Retinal pigment epithelial cell (primary cell): ENCODE data around the gene ZNF688.

Experiments
- DNase-seq: peaks from one replicate; pipeline ENCODE4 v3.0.0-alpha.2; 2010; ENCODE audit warnings: low read depth
- H3K4me3 ChIP-seq: 2 replicates; pipeline ENCODE4 v1.5.1; 2011; ENCODE audit warnings: mild to moderate bottlenecking, low read length, control low read depth, moderate library complexity
- CTCF ChIP-seq: conservative IDR thresholded peaks from 2 replicates; pipeline ENCODE4 v1.5.1; 2011; ENCODE audit warnings: low read depth, low read length, control low read depth, inconsistent platforms

The ZNF688 gene

GRCh38 chr16:30569281-30569680, 2.2 kb downstream of the ZNF688 start:
- no peak overlapping the region for H3K4me3 ChIP-seq
- DNase-seq: no peak
- TF ChIP-seq CTCF: no peak

- no peak for DNase-seq
- no peak for TF ChIP-seq CTCF
- no peak overlapping the region for H3K4me3 ChIP-seq
Observed at GRCh38 chr16:30567991-30568638, 3.4 kb downstream of the ZNF688 start.

- H3K4me3 ChIP-seq: no peak overlapping the region
- no peak for DNase-seq
- no peak for TF ChIP-seq CTCF
Observed at GRCh38 chr16:30567160-30567990, 4.1 kb downstream of the ZNF688 start.

DNA sequence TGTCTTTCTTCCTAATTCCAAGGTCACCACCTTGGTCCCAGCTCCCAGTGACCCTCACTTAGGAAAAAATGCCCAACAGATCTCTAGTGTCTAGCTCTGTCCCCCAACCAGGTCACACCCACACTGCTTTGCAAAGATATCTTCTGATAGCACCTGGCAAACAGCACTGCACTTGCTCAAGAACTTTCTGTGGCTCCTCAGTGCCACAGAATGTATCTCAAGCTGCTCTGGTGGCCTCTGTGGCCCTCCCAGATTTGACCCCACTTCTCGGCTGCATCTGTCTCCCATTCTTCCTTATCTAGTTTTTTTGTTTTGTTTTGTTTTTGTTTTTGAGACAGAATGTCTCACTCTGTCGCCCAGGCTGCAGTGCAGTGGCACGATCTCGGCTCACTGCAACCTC, 5.0 kb downstream of the ZNF688 start:
- no peak for TF ChIP-seq CTCF
- no peak overlapping the region for H3K4me3 ChIP-seq
- no peak for DNase-seq

DNA sequence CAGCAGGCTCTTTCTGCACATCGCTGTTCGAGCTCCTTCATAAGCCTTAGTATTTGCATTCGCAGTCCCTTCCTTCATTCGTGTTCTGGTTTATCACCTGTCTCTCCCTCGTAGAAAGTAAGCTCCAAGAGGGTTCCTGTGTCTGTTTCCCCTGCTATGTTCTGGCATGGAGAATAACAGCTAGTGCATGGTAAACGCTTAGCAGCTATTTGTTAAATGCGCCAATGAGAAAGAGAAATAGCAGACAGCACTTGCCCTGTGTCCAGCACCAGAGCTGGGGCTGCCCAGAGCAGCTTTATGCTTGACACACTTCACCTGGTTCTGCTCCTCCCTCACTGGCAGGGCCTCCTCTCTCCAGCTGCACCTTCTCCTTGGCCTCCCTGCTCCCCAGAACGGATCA, 5.5 kb downstream of the ZNF688 start:
- DNase-seq: no peak
- no peak overlapping the region for H3K4me3 ChIP-seq
- TF ChIP-seq CTCF: no peak

GRCh38 chr16:30565526-30565925, 6.0 kb downstream of the ZNF688 start:
- TF ChIP-seq CTCF: no peak
- no peak overlapping the region for H3K4me3 ChIP-seq

DNA sequence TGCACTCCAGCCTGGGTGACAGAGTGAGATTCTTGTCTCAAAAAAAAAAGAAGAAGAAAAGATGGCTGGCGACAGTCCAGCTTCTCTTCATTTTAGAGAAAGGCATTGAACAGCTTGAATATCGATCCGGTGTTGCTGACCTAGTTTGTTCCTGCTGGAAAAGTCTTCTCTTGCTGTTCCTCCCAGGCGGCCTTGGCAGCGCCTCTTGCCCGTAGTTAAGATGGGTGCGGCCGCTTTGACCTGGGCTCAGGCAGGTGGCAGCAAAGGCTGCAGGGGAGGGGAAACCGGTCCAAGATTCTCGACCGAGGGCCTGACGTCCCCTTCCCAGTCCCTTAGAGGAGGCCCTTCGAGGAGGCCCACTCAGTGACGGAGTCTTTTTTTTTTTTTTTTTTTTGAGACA, 9.5 kb downstream of the ZNF688 start:
- DNase-seq: no peak
- no peak overlapping the region for H3K4me3 ChIP-seq
- TF ChIP-seq CTCF: no peak

More at GRCh38 chr16:30565526-30565925, 6.0 kb downstream of the ZNF688 start:
- DNase-seq: no peak
